GM23248 (cell line): ENCODE measurements around the gene SSBP2. TPM values are rescaled to one million over a fixed set of nuclear protein-coding genes. Genes with fewer than 3 reads are reported as not detected.

ENCODE experiments used
- DNase-seq: peaks from one replicate; pipeline ENCODE4 v3.0.0-alpha.2; 2015
- H2AFZ ChIP-seq: fragments of 200-600 bp; sonication (generic); 2 replicates; pipeline ENCODE4 v1.6.1; 2016; ENCODE audit warnings: antibody characterized with exemption
- H3F3A ChIP-seq: fragments of 200-600 bp; sonication (generic); 2 replicates; pipeline ENCODE4 v1.6.1; 2016; ENCODE audit warnings: mild to moderate bottlenecking, antibody characterized with exemption, mixed run types; ENCODE audit not compliant: insufficient read depth
- H3K27ac ChIP-seq: fragments of 200-600 bp; sonication (generic); 2 replicates; pipeline ENCODE4 v1.5.1; 2016; ENCODE audit warnings: mild to moderate bottlenecking
- H3K27me3 ChIP-seq: fragments of 200-600 bp; sonication (generic); replicated peaks from 2 replicates; pipeline ENCODE4 v1.6.1; 2016; ENCODE audit warnings: mild to moderate bottlenecking; ENCODE audit not compliant: insufficient read depth
- H3K36me3 ChIP-seq: fragments of 200-600 bp; sonication (generic); 2 replicates; pipeline ENCODE4 v1.6.1; 2016; ENCODE audit warnings: low read depth, mild to moderate bottlenecking
- H3K4me1 ChIP-seq: fragments of 200-600 bp; sonication (generic); 2 replicates; pipeline ENCODE4 v1.6.1; 2016; ENCODE audit warnings: mild to moderate bottlenecking; ENCODE audit not compliant: insufficient read depth
- H3K4me2 ChIP-seq: fragments of 200-600 bp; sonication (generic); one replicate; pipeline ENCODE4 v1.6.1; 2016; ENCODE audit warnings: mild to moderate bottlenecking; ENCODE audit not compliant: unreplicated experiment
- H3K4me3 ChIP-seq: fragments of 200-600 bp; sonication (generic); 2 replicates; pipeline ENCODE4 v1.5.1; 2016; ENCODE audit warnings: mild to moderate bottlenecking
- H3K79me2 ChIP-seq: fragments of 200-600 bp; sonication (generic); 2 replicates; pipeline ENCODE4 v1.6.1; 2016; ENCODE audit warnings: mild to moderate bottlenecking; ENCODE audit not compliant: insufficient read depth
- H3K9ac ChIP-seq: fragments of 200-600 bp; sonication (generic); 2 replicates; pipeline ENCODE4 v1.6.1; 2016; ENCODE audit warnings: mild to moderate bottlenecking
- H3K9me2 ChIP-seq: fragments of 200-600 bp; sonication (generic); 2 replicates; pipeline ENCODE4 v1.6.1; 2016; ENCODE audit warnings: mixed run types, mild to moderate bottlenecking, moderate library complexity; ENCODE audit not compliant: insufficient read depth
- H3K9me3 ChIP-seq: fragments of 200-600 bp; sonication (generic); one replicate; pipeline ENCODE4 v1.6.1; 2017; ENCODE audit warnings: low read depth
- H4K20me1 ChIP-seq: fragments of 200-600 bp; sonication (generic); 2 replicates; pipeline ENCODE4 v1.6.0; 2016; ENCODE audit not compliant: insufficient read depth
- EZH2 ChIP-seq: fragments of 200-600 bp; sonication (generic); IDR thresholded peaks from 2 replicates; pipeline ENCODE4 v1.6.1; 2018; ENCODE audit warnings: antibody characterized with exemption, mild to moderate bottlenecking; ENCODE audit not compliant: insufficient read depth, poor library complexity, severe bottlenecking
- EZH2phosphoT487 ChIP-seq: fragments of 200-600 bp; sonication (generic); IDR thresholded peaks from 2 replicates; pipeline ENCODE4 v1.6.1; 2018; ENCODE audit warnings: antibody characterized with exemption, moderate library complexity, mild to moderate bottlenecking, low read depth; ENCODE audit not compliant: insufficient read depth
- WGBS, 2 experiments: methylation state at CpG; one replicate each; pipeline ENCODE4 v1.1.6; 2015 to 2017; ENCODE audit warnings: low lambda C conversion rate in 2 of 2, low coverage in 1 of 2; ENCODE audit errors: missing lambda C conversion rate in 2 of 2; 5-methylcytosine and 5-hydroxymethylcytosine counted together
- in situ Hi-C: fragments of 300-500 bp; cut with MboI; formaldehyde crosslinking; loops from 2 replicates; pipeline ENCODE4 v1.15.0; 2020
- polyA plus RNA-seq: library from polyadenylated mRNA; unstranded; fragments of >200 nt; fragmentation: Nextera tagmentation; extraction: Ambion mirVana; gene quantifications from 2 replicates; pipeline ENCODE4 v1.2.1, GENCODE V29; 2016
- total RNA-seq: library from RNA; depleted of rRNA; stranded (reverse); fragments of >200 nt; shearing (Covaris generic); gene quantifications from 2 replicates; pipeline ENCODE4 v1.2.3, GENCODE V29; 2014

The SSBP2 gene
- total and polyA plus RNA-seq, 2 experiments from 2014 or later = 25.5 to 40.0 TPM

- TF ChIP-seq EZH2 (no peak), EZH2phosphoT487 (no peak)
- H3F3A ChIP-seq = peaks cover 24% of the 10 kb centered on the region; the same call in 1 of the 2 replicates
- H2AFZ ChIP-seq = peak overlapping the region; percentile 25
- DNase-seq = peak; percentile 96
- no peaks in the 10 kb centered on the region for H3K9me2 ChIP-seq
- peaks cover 26% of the 10 kb centered on the region for H3K4me1 ChIP-seq
- H3K9ac ChIP-seq = peak overlapping the region; percentile 67
- peak overlapping the region; percentile 77 for H3K4me2 ChIP-seq
- peak overlapping the region; percentile 76 for H3K27ac ChIP-seq
- H3K9me3 ChIP-seq = no peaks in the 10 kb centered on the region
- in situ Hi-C loops = no loop called here
- H3K79me2 ChIP-seq = no peaks in the 10 kb centered on the region
- H3K36me3 ChIP-seq = no peaks in the 10 kb centered on the region
- H3K4me3 ChIP-seq = peak overlapping the region; percentile 23; the same call in 1 of the 2 replicates
- no peaks in the 10 kb centered on the region for H4K20me1 ChIP-seq
- 12 to 13% methylated on average over 6 of the region's 6 CpGs for WGBS, 2 experiments
- H3K27me3 ChIP-seq = no peaks in the 10 kb centered on the region
Measured at GRCh38 chr5:81420039-81420667, 330.7 kb downstream of the SSBP2 start.

GRCh38 chr5:81418606-81419005, 332.3 kb downstream of the SSBP2 start:
- Histone ChIP-seq H3K27me3 (no peaks in the 10 kb centered on the region), H2AFZ (no peak overlapping the region), H3K9me2 (no peaks in the 10 kb centered on the region), H3K9me3 (no peaks in the 10 kb centered on the region), H4K20me1 (no peaks in the 10 kb centered on the region), H3K79me2 (no peaks in the 10 kb centered on the region), H3K4me3 (no peak overlapping the region), H3K36me3 (no peaks in the 10 kb centered on the region), H3K9ac (no peak overlapping the region), H3K4me1 (peaks cover 26% of the 10 kb centered on the region), H3K4me2 (no peak overlapping the region), H3K27ac (no peak overlapping the region), H3F3A (peaks cover 24% of the 10 kb centered on the region; the same call in 1 of the 2 replicates)
- in situ Hi-C loops = no loop called here
- no peak for DNase-seq
- TF ChIP-seq EZH2 (no peak), EZH2phosphoT487 (no peak)

- Histone ChIP-seq H3K79me2 (no peaks in the 10 kb centered on the region), H3K4me1 (peaks cover 14% of the 10 kb centered on the region), H3K27me3 (no peaks in the 10 kb centered on the region), H2AFZ (no peak overlapping the region), H3K36me3 (no peaks in the 10 kb centered on the region), H3K4me3 (no peak overlapping the region), H3K9me2 (no peaks in the 10 kb centered on the region), H3K4me2 (no peak overlapping the region), H3K9ac (no peak overlapping the region), H3K27ac (no peak overlapping the region), H3K9me3 (no peaks in the 10 kb centered on the region), H3F3A (peaks cover 18% of the 10 kb centered on the region; the same call in 1 of the 2 replicates), H4K20me1 (no peaks in the 10 kb centered on the region)
- peak; percentile 26 for DNase-seq
- TF ChIP-seq EZH2 (no peak), EZH2phosphoT487 (no peak)
- in situ Hi-C loops = no loop called here
- 79 to 89% methylated on average over 4 of the region's 4 CpGs for WGBS, 2 experiments
Measured at GRCh38 chr5:81417052-81417451, 333.8 kb downstream of the SSBP2 start.

- no peaks in the 10 kb centered on the region for H3K36me3 ChIP-seq
- H3K27me3 ChIP-seq = no peaks in the 10 kb centered on the region
- no peak overlapping the region for H3K4me2 ChIP-seq
- H4K20me1 ChIP-seq = no peaks in the 10 kb centered on the region
- no peak overlapping the region for H3K4me3 ChIP-seq
- H3K4me1 ChIP-seq = peaks cover 7% of the 10 kb centered on the region
- 0 out of 2 replicates have a peak, but pooled peaks cover 4% of the 10 kb centered on the region for H3F3A ChIP-seq
- H3K9ac ChIP-seq = no peak overlapping the region
- no peak for TF ChIP-seq EZH2
- no peak for TF ChIP-seq EZH2phosphoT487
- DNase-seq = peak; percentile 8
- no peaks in the 10 kb centered on the region for H3K9me3 ChIP-seq
- H3K9me2 ChIP-seq = no peaks in the 10 kb centered on the region
- in situ Hi-C loops = no loop called here
- no peak overlapping the region for H3K27ac ChIP-seq
- no peak overlapping the region for H2AFZ ChIP-seq
- no peaks in the 10 kb centered on the region for H3K79me2 ChIP-seq
- WGBS, 2 experiments = 95 to 96% methylated on average over 2 of the region's 2 CpGs
Measured at GRCh38 chr5:81409896-81410295, 341.0 kb downstream of the SSBP2 start.
